Activated CD4-positive, alpha-beta T cell treated with anti-CD3 and anti-CD28 coated beads for 4 hours (primary cell): ENCODE results near the gene RLN2.
"Not testable (repeated sequence)": the region's sequence is repeated elsewhere in the genome, so short reads cannot be mapped to it uniquely, and the experiment has no call there.

Experiments used
- DNase-seq, 2 donors: peaks; one replicate each; pipeline ENCODE4 v3.0.0-alpha.2; 2020

RLN2 gene

DNA sequence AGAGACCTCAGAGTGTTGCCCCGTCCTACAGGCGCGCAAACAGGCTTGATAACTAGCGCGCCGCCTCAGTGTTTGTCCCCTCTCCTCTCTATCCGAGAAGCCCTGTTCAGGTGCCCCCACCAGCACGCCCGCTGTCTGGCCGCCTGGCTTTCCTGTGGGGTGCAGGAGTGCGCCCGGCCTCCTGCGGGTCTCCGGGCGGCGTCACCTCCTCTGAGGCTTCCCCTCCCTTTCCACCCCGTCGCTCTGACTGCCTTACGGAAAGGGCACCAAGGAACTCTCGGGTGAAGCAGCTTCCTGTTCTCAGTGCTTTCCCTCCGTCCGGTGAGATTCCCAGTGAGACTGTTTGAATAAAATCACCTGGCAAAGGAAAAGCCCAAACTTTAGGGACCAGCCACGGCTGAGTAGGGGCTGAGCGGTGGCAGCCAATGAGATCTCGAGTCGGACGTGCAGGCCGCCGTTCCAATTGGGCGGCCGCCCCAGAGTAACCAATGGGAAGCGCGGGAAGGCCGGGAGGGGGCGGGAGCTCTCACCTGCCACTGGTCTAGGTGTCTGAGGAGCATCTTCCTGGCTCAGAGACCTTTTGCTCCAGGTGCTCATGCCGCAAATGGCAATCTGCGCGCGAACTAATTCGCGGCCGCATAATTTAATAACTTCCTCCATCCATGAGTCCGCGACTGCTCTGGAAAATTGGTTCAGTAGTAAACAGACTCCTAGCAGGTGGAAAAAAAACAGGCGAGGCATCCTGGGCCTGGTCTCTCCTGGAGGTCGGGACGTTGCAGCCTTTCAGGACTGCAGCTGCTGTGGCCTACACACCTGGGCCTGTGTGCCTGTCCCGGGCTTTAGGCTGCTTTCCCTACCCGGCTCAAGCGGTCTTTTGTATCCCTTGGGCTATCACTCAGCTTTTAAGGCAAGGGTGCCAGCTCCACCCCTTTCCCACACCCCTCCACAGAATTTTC lies at the start of gene RLN2:
RLN2 (minus strand) TSS at position 877 of the 956 bp plus-strand sequence; CDS start at position 741, 136 bp downstream.
- DNase-seq: peak in 1 of 2 donors; percentile 9

DNA sequence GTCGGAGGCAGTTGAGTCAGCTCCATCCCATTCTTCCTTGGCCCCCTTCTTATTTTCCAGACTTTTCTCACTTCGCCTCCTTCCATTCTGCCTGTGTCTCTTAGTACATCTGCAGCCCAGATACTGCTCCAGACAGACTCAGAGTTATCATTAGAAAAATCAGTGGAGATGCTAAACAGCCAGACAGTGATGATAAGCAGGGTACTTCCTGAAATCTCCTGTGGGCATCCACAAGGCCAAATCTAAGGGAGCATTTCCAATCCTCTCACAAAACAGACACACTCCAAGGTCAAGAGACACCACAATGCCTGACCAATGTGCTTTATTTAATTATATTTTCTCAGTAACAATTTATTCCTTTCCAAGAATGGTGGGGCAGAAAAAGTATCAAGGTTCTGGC lies 49.7 kb upstream of the RLN2 start:
- no peak for DNase-seq

DNA sequence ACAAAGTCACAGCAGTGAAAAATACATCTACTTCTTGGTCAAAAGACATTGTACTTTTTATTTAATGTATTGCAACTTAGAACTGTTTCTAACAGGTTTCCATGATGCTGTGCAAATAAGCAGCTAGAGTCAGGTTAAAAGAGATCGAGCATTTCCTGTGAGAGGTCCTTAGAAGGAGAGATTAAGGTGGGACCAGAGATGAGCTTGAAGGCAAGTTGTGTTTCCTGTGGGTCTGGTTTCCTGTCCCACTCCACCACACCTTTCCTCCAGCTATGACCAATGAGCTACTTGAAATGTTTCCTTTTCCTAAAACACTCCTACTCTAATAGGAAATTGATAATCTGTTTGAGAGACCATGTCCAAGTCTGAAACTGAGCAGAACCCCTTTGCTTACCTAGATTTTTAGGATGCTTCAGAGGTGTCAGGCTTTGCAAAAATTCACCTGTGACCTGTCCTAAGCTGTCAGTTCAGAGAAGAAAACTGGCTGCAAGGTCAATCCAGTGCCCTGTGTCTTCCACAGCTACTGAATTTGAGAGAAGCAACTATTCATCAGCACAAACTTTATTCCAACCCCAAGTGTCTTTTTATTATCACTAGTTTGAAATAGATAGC lies 48.2 kb upstream of the RLN2 start:
- no peak for DNase-seq

DNA sequence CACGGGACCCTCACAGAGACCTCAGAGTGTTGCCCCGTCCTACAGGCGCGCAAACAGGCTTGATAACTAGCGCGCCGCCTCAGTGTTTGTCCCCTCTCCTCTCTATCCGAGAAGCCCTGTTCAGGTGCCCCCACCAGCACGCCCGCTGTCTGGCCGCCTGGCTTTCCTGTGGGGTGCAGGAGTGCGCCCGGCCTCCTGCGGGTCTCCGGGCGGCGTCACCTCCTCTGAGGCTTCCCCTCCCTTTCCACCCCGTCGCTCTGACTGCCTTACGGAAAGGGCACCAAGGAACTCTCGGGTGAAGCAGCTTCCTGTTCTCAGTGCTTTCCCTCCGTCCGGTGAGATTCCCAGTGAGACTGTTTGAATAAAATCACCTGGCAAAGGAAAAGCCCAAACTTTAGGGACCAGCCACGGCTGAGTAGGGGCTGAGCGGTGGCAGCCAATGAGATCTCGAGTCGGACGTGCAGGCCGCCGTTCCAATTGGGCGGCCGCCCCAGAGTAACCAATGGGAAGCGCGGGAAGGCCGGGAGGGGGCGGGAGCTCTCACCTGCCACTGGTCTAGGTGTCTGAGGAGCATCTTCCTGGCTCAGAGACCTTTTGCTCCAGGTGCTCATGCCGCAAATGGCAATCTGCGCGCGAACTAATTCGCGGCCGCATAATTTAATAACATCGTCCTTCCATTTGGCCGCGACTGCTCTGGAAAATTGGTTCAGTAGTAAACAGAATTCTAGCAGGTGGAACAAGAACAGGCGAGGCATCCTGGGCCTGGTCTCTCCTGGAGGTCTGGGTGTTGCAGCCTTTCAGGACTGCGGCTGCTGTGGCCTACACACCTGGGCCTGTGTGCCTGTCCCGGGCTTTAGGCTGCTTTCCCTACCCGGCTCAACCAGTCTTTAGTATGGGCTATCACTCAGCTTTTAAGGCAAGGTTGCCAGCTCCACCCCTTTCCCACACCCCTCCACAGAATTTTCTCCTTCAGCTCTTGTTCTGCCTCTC lies 34.8 kb upstream of the RLN2 start, which contains the start of gene RLN1:
RLN1 (minus strand) TSS at position 885 of the 990 bp plus-strand sequence; CDS start at position 755, 130 bp downstream.
- peak; percentile 14 for DNase-seq

GRCh38 chr9:5336688-5337087 lies 32.2 kb upstream of the RLN2 start:
- DNase-seq: peak; percentile 5 to 8

DNA sequence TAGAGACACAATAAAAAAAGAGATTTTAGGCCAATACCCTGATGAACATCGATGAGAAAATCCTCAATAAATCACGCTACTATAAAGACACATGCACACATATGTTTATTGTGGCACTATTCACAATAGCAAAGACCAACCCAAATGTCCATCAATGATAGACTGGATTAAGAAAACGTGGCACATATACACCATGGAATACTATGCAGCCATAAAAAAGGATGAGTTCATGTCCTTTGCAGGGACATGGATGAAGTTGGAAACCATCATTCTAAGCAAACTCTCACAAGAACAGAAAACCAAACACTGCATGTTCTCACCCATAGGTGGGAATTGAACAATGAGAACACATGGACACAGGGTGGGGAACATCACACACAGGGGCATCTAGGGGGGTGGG lies 26.8 kb upstream of the RLN2 start:
- not testable (repeated sequence) for DNase-seq

GRCh38 chr9:5326893-5327548 lies 22.5 kb upstream of the RLN2 start:
- no peak for DNase-seq

- no peak for DNase-seq
Observed at GRCh38 chr9:5326187-5326586, 21.7 kb upstream of the RLN2 start.

GRCh38 chr9:5321601-5322000 lies 17.1 kb upstream of the RLN2 start:
- DNase-seq: not testable (repeated sequence)

DNA sequence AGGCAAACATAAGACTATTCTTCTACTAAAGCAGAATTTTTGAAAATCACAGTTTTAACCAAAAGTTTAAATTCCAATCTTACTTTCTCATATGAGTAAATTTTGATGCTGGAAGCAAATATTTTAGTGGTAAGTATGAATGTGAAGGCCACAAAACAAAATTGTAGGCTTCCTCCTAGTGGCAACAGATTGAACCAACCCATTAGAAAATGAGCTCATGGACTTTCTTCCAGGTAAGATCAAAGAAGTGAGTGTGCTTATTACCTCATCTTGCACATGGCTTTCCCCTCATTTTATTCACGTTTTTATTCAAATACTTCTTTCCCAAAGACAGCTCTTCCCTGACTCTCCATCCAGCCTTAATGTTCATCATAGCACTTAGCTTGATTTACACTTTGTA lies 16.5 kb upstream of the RLN2 start:
- DNase-seq: no peak

DNA sequence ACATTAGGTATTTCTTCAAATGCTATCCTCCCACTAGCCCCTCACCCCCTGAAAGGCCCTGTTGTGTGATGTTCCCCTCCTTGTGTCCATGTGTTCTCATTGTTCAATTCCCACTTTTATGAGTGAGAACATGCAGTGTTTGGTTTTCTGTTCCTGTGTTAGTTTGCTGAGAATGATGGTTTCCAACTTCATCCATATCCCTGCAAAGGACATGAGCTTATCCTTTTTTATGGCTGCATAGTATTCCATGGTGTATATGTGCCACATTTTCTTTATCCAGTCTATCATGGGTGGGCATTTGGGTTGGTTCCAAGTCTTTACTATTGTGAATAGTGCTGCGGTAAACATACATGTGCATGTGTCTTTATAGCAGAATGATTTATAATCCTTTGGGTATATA lies 11.9 kb upstream of the RLN2 start:
- not testable (repeated sequence) for DNase-seq

DNA sequence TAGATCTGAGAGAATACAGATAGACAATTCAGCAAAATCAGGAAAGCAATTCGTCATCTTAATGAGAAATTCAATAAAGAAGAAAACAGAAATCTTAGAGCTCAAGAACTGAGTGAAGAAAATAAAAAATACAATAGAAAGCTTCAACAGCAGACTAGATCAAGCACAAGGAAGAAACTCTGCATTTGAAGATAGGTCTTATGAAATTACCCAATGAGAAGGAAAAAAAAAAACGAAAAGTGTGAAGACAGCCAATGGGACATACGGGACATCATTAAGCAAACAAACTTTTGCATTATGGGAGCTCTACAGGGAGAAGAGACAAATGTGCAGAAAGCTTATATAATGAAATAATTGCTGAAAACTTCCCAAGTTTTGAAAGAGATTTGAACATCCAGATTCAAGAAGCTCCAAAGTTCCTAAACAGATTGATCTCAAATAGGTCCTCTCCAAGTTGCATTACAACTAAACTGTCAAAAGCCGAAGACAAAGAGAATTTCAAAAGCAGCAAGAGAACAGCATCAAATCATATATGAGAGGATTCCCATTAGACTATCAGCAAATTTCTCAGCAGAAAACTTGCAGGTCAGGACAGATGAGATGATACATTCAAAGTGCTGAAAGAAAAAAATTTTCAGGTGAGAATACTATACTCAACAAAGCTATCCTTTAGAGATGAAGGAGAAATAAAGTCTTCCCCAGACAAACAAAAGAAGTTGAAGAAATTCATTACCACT lies 10.8 kb upstream of the RLN2 start:
- DNase-seq: no peak

- no peak for DNase-seq
Observed at GRCh38 chr9:5310851-5311250, 6.3 kb upstream of the RLN2 start.

DNA sequence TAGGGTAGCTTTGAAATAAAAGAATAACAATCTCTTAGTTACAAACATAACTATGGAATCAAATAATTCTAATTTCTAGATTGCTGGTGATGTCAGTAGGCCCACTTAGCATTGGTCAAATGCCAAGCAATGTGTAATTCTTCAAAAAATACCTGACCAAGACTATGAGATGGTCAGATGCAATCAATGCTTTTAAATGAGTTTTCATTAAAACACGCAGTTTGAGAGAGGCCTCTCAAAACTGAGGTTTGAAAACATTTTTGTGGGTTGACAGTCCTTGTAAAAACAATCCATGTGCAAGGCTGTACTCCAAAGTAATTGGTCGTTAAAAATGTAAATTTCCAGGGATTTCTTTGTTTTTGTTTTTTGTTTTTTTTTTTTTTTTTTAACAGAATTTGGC lies 1.2 kb upstream of the RLN2 start:
- DNase-seq: no peak

GRCh38 chr9:5301544-5301943 lies 3.0 kb downstream of the RLN2 start:
- DNase-seq: peak in 1 of 2 donors; percentile 2

GRCh38 chr9:5292141-5292540 lies 12.4 kb downstream of the RLN2 start:
- no peak for DNase-seq

DNA sequence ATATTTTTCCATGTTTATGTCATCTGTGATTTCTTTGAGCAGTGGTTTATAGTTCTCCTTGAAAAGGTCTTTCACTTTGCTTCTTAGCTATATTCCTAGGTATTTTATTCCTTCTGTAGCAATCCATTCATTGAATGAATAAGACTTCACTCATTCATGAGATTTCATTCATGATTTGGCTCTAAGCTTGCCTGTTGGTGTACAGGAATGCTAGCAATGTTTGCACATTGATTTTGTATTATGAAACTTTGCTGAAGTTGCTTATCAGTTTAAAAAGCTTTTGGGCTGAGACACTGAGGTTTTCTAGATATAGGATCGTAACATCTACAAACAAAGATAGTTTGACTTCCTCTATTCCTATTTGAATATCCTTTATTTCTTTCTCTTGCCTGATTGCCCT lies 15.9 kb downstream of the RLN2 start:
- no peak for DNase-seq

- no peak for DNase-seq
Observed at GRCh38 chr9:5286262-5286661, 18.3 kb downstream of the RLN2 start.

GRCh38 chr9:5278486-5278885 lies 26.0 kb downstream of the RLN2 start:
- no peak for DNase-seq

DNA sequence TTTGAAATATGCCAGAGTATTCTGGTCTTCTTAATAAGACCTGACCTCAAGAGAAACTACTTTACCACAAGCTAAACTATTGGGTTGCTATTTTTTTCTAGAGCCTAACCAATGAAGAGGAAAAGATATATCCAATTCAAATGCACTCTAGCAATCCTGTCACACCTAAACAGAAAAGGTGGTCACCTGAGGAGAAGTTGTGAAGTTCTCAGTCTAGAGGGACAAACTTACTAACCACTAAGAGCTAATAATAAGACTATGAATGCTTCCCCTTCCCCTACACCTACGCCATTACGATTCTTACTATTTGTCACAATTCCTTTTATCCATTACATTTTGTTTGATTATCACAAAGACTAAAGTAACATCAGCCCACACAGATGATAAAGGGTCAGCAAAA lies 29.7 kb downstream of the RLN2 start:
- DNase-seq: no peak

GRCh38 chr9:5269249-5269715 lies 35.2 kb downstream of the RLN2 start:
- no peak for DNase-seq
